HepG2 (cell line): ENCODE results near the gene SLC25A47. TPM values are rescaled to one million over a fixed set of nuclear protein-coding genes. Genes with fewer than 3 reads are reported as not detected.

Experiments used
- NFIC ChIP-seq: IDR thresholded peaks from 2 replicates; pipeline ENCODE4 v1.6.1; 2012; ENCODE audit warnings: mild to moderate bottlenecking, low read length, inconsistent platforms
- RFX5 ChIP-seq: IDR thresholded peaks from 2 replicates; pipeline ENCODE4 v1.6.1; 2011; ENCODE audit warnings: low read depth, low read length, improper control_type of control experiment
- TCF7L2 ChIP-seq: IDR thresholded peaks from 2 replicates; pipeline ENCODE4 v1.6.1; 2011; ENCODE audit warnings: mild to moderate bottlenecking, low read depth, low read length, moderate library complexity
- U2AF1 ChIP-seq: fragments of 200-400 bp; formaldehyde crosslinking; optimal IDR thresholded peaks from 2 replicates; pipeline ENCODE3; 2017; ENCODE audit warnings: mild to moderate bottlenecking, low read depth, low read length
- ZC3H13 ChIP-seq: sonication (generic); formaldehyde crosslinking; IDR thresholded peaks from 2 replicates; pipeline ENCODE4 v1.8.1; 2023; ENCODE audit warnings: mild to moderate bottlenecking, missing genetic modification reagents, moderate library complexity
- ZNF124 ChIP-seq: sonication (generic); formaldehyde crosslinking; IDR thresholded peaks from 2 replicates; pipeline ENCODE4 v1.4.0; 2020; ENCODE audit warnings: missing genetic modification reagents
- ZNF331 ChIP-seq: sonication (generic); formaldehyde crosslinking; IDR thresholded peaks from 2 replicates; pipeline ENCODE4 v1.4.0; 2020; ENCODE audit warnings: missing genetic modification reagents
- ZNF383 ChIP-seq: sonication (generic); formaldehyde crosslinking; IDR thresholded peaks from 2 replicates; pipeline ENCODE4 v1.4.0; 2020; ENCODE audit warnings: missing genetic modification reagents, mild to moderate bottlenecking, borderline replicate concordance
- ZNF546 ChIP-seq: sonication (generic); formaldehyde crosslinking; conservative IDR thresholded peaks from 2 replicates; pipeline ENCODE4 v1.8.1; 2023; ENCODE audit warnings: mild to moderate bottlenecking, missing genetic modification reagents
- ZNF567 ChIP-seq: sonication (generic); formaldehyde crosslinking; IDR thresholded peaks from 2 replicates; pipeline ENCODE4 v1.8.1; 2023; ENCODE audit warnings: mild to moderate bottlenecking, missing genetic modification reagents, borderline replicate concordance
- ZNF713 ChIP-seq: sonication (generic); formaldehyde crosslinking; IDR thresholded peaks from 2 replicates; pipeline ENCODE4 v1.4.0; 2020; ENCODE audit warnings: mild to moderate bottlenecking, missing genetic modification reagents
- polyA plus RNA-seq, 8 experiments: library from polyadenylated mRNA; depleted of rRNA in 3 of 8; stranded (reverse) in 7 of 8; unstranded in 1 of 8; fragments of >200 nt; fragmentation: Illumina TruSeq in 4 of 8; extraction: Trizol in 4 of 8; gene quantifications; 2 replicates each; pipeline versions ENCODE4 v1.2.1 to v1.2.3, GENCODE V29; 2011 to 2016; ENCODE audit warnings: low read depth in 4 of 8, missing spikeins in 1 of 8, mixed read lengths in 1 of 8; ENCODE audit not compliant: insufficient read depth in 1 of 8
- total RNA-seq, 5 experiments: library from RNA; depleted of rRNA; stranded (reverse); fragments of >200 nt; fragmentation: Illumina TruSeq; extraction: Trizol; gene quantifications; 2 replicates each; pipeline ENCODE4 v1.2.3, GENCODE V29; 2016; ENCODE audit warnings: low read depth in 1 of 5
- TF ChIP-seq, protein P1 (sequence below): sonication (generic); formaldehyde crosslinking; IDR thresholded peaks from 2 replicates; pipeline ENCODE4 v1.4.0; 2020; ENCODE audit warnings: mild to moderate bottlenecking, missing genetic modification reagents
- TF ChIP-seq, protein P2 (sequence below): sonication (generic); formaldehyde crosslinking; IDR thresholded peaks from 2 replicates; pipeline ENCODE4 v1.4.0; 2020; ENCODE audit warnings: mild to moderate bottlenecking, low read depth, missing genetic modification reagents
- TF ChIP-seq, protein P3 (sequence below): sonication (generic); formaldehyde crosslinking; conservative IDR thresholded peaks from 2 replicates; pipeline ENCODE4 v1.4.0; 2020; ENCODE audit warnings: missing genetic modification reagents
- TF ChIP-seq, protein P4 (sequence below), 2 experiments: sonication (generic) in 1 of 2; formaldehyde crosslinking in 1 of 2; IDR thresholded peaks; 2 replicates each; pipeline versions ENCODE4 v1.5.1 to v1.6.1; 2011 to 2020; ENCODE audit warnings: borderline replicate concordance in 1 of 2, low read depth in 1 of 2, low read length in 1 of 2, mild to moderate bottlenecking in 1 of 2, missing genetic modification reagents in 1 of 2, moderate library complexity in 1 of 2

The SLC25A47 gene
- total and polyA plus RNA-seq, 2 of the 13 experiments (the other 11 are each of a cell fraction or from before 2014, with no cell fraction given) = 1.0 to 1.7 TPM

GRCh38 chr14:100290607-100291304 is 32.4 kb upstream of the SLC25A47 start (continued):
- TF ChIP-seq, protein P1, sequence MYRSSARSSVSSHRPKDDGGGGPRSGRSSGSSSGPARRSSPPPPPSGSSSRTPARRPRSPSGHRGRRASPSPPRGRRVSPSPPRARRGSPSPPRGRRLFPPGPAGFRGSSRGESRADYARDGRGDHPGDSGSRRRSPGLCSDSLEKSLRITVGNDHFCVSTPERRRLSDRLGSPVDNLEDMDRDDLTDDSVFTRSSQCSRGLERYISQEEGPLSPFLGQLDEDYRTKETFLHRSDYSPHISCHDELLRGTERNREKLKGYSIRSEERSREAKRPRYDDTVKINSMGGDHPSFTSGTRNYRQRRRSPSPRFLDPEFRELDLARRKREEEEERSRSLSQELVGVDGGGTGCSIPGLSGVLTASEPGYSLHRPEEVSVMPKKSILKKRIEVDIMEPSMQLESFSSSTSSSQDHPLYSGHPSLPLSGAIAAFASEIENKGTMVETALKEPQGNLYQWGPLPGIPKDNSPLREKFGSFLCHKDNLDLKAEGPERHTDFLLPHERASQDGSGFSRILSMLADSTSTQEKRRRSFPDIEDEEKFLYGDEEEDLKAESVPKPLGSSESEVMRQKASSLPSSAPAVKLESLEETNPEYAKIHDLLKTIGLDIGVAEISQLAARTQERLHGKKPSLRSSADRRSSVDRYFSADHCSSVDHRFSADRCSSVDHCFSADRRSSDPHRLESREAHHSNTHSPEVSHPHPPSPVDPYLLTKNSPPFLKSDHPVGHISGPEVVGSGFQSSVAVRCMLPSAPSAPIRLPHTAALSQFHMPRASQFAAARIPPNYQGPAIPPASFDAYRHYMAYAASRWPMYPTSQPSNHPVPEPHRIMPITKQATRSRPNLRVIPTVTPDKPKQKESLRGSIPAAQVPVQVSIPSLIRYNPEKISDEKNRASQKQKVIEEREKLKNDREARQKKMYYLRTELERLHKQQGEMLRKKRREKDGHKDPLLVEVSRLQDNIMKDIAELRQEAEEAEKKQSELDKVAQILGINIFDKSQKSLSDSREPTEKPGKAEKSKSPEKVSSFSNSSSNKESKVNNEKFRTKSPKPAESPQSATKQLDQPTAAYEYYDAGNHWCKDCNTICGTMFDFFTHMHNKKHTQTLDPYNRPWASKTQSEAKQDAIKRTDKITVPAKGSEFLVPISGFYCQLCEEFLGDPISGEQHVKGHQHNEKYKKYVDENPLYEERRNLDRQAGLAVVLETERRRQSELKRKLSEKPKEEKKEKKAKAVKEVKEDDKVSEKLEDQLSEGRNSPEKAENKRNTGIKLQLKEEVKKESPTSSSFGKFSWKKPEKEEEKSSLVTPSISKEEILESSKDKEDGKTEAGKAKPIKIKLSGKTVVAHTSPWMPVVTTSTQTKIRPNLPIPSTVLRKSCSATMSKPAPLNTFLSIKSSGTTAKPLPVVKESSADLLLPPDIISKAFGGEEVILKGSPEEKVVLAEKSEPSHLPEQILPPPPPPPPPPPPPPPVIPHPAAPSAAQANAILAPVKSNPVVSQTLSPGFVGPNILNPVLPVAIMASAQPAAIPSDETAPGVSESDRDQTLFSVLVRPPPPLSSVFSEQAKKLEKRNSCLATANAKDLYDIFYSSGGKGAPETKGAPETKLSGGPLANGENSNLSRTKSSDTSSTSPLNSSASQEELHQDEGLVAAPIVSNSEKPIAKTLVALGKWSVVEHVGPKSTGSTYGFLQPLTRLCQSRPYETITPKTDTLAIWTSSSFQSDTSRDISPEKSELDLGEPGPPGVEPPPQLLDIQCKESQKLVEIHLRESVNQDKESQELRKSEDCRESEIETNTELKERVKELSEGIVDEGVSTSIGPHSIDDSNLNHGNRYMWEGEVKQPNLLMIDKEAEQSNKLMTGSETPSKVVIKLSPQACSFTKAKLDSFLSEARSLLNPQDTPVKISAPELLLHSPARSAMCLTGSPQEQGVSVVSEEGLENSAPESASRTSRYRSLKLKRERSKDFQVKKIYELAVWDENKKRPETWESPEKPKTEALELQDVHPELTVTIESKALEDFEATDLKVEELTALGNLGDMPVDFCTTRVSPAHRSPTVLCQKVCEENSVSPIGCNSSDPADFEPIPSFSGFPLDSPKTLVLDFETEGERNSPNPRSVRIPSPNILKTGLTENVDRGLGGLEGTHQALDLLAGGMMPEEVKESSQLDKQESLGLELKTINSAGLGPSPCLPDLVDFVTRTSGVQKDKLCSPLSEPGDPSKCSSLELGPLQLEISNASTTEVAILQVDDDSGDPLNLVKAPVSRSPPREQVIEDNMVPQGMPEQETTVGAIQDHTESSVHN = peak; percentile 92; the same call in 1 of the 2 replicates
- TF ChIP-seq, protein P2, sequence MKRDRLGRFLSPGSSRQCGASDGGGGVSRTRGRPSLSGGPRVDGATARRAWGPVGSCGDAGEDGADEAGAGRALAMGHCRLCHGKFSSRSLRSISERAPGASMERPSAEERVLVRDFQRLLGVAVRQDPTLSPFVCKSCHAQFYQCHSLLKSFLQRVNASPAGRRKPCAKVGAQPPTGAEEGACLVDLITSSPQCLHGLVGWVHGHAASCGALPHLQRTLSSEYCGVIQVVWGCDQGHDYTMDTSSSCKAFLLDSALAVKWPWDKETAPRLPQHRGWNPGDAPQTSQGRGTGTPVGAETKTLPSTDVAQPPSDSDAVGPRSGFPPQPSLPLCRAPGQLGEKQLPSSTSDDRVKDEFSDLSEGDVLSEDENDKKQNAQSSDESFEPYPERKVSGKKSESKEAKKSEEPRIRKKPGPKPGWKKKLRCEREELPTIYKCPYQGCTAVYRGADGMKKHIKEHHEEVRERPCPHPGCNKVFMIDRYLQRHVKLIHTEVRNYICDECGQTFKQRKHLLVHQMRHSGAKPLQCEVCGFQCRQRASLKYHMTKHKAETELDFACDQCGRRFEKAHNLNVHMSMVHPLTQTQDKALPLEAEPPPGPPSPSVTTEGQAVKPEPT (CRISPR knock-in tag) = 0 out of 2 replicates have a peak, but pooled peaks have one; percentile 37
- TF ChIP-seq ZNF713 (CRISPR knock-in tag) = no peak
- TF ChIP-seq ZNF546 = 0 out of 2 replicates have a peak, but pooled peaks have one; percentile 28
- TF ChIP-seq NFIC = no peak
- no peak for TF ChIP-seq ZNF383 (CRISPR knock-in tag)
- TF ChIP-seq TCF7L2 = no peak
- TF ChIP-seq, protein P3, sequence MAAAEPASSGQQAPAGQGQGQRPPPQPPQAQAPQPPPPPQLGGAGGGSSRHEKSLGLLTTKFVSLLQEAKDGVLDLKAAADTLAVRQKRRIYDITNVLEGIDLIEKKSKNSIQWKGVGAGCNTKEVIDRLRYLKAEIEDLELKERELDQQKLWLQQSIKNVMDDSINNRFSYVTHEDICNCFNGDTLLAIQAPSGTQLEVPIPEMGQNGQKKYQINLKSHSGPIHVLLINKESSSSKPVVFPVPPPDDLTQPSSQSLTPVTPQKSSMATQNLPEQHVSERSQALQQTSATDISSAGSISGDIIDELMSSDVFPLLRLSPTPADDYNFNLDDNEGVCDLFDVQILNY = no peak
- TF ChIP-seq RFX5 = no peak
- peak; percentile 82; the same call in 1 of the 2 replicates for TF ChIP-seq ZNF331 (CRISPR knock-in tag)
- TF ChIP-seq ZNF567 = no peak
- TF ChIP-seq U2AF1 = no peak
- TF ChIP-seq ZNF124 (CRISPR knock-in tag) = no peak; the same call in 1 of the 2 replicates
- TF ChIP-seq, protein P4, sequence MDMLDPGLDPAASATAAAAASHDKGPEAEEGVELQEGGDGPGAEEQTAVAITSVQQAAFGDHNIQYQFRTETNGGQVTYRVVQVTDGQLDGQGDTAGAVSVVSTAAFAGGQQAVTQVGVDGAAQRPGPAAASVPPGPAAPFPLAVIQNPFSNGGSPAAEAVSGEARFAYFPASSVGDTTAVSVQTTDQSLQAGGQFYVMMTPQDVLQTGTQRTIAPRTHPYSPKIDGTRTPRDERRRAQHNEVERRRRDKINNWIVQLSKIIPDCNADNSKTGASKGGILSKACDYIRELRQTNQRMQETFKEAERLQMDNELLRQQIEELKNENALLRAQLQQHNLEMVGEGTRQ (IDR thresholded peaks at IDR 0.05; ENCODE audit: low read depth, low read length) = peak; percentile 76
- TF ChIP-seq, protein P4 (CRISPR knock-in tag; IDR thresholded peaks at IDR 0.05; ENCODE audit: borderline replicate concordance) = peak; percentile 89
- TF ChIP-seq ZC3H13 (CRISPR knock-in tag) = peak; percentile 85
